Heart left ventricle (tissue), 16 donors: ENCODE data around the gene PLCB4. TPM values are rescaled to one million over a fixed set of nuclear protein-coding genes. Genes with fewer than 3 reads are reported as not detected.

Experiments used
- ATAC-seq, 4 donors: fragments of 200-7000 bp; cut with Tn5 transposase; one replicate each; pipeline ENCODE4 v1.9.1; 2020 to 2022; ENCODE audit warnings: moderate library complexity in 4 of 4, mild to moderate bottlenecking in 3 of 4, moderate number of reproducible peaks in 1 of 4
- DNase-seq, 5 donors: peaks; one replicate each; pipeline ENCODE4 v3.0.0-alpha.2; 2020
- H3K27ac ChIP-seq, 12 donors: fragments of 200-600 bp; sonication (generic) in 4 of 12; one replicate each; pipeline versions ENCODE4 v1.5.0 to v1.8.0; 2016 to 2022; ENCODE audit warnings: mild to moderate bottlenecking in 2 of 12
- H3K27me3 ChIP-seq, 9 donors: fragments of 200-600 bp; sonication (generic) in 2 of 9; one replicate each; pipeline versions ENCODE4 v1.5.1 to v1.8.0; 2016 to 2022; ENCODE audit warnings: mild to moderate bottlenecking in 3 of 9
- H3K36me3 ChIP-seq, 9 donors: fragments of 200-600 bp; sonication (generic) in 2 of 9; one replicate each; pipeline versions ENCODE4 v1.5.0 to v1.8.0; 2018 to 2022; ENCODE audit warnings: mild to moderate bottlenecking in 2 of 9
- H3K4me1 ChIP-seq, 12 donors: fragments of 200-600 bp; sonication (generic) in 4 of 12; one replicate each; pipeline versions ENCODE4 v1.5.0 to v1.8.0; 2016 to 2022; ENCODE audit warnings: mild to moderate bottlenecking in 3 of 12
- H3K4me3 ChIP-seq, 12 donors: fragments of 200-600 bp; sonication (generic) in 4 of 12; one replicate each; pipeline versions ENCODE4 v1.5.0 to v1.8.0; 2017 to 2022; ENCODE audit warnings: mild to moderate bottlenecking in 9 of 12, moderate library complexity in 4 of 12
- H3K9me3 ChIP-seq, 12 donors: fragments of 200-600 bp; sonication (generic) in 4 of 12; one replicate each; pipeline versions ENCODE4 v1.5.0 to v1.8.0; 2016 to 2022; ENCODE audit warnings: mild to moderate bottlenecking in 1 of 12
- CTCF ChIP-seq, 12 donors: fragments of 200-600 bp; sonication (generic) in 4 of 12; IDR thresholded peaks; one replicate each; pipeline versions ENCODE4 v1.5.0 to v1.8.0; 2018 to 2022; ENCODE audit warnings: antibody characterized with exemption in 12 of 12, mild to moderate bottlenecking in 5 of 12
- POLR2A ChIP-seq, 2 donors: fragments of 450-650 bp; IDR thresholded peaks; one replicate each; pipeline ENCODE4 v1.6.1; 2017; ENCODE audit warnings: antibody characterized with exemption in 2 of 2, mild to moderate bottlenecking in 2 of 2, moderate library complexity in 2 of 2
- WGBS, 4 donors: extraction: QIAGEN DNeasy Blood & Tissue Kit in 2 of 4; methylation state at CpG; one replicate each; pipeline versions ENCODE4 v1.1.5 to v1.1.7; 2013 to 2018; 5-methylcytosine and 5-hydroxymethylcytosine counted together
- intact Hi-C, 10 donors: fragments of 100-400 bp; cut with DNase I; formaldehyde crosslinking; loops; one replicate each; pipeline versions ENCODE4 v1.11.1 to v1.14.2; 2022
- polyA plus RNA-seq, 2 donors: library from polyadenylated mRNA; stranded (reverse); fragments of 200-250 nt; gene quantifications; one replicate each; pipeline ENCODE4 v1.2.3, GENCODE V29; 2013
- total RNA-seq, 9 donors: library from RNA; depleted of rRNA in 2 of 9; stranded (reverse); fragments of >200 nt in 2 of 9; fragmentation: NEBNext Ultra II Directional in 3 of 9; extraction: Animal tissue kit (Norgen Biotek cat#: 25700) in 3 of 9; gene quantifications; one replicate each; pipeline versions ENCODE4 v1.1.0 to v1.2.4, GENCODE V29; 2016 to 2023
- donor health status: ischemic (EF 13 %, LVEDD 7.1; RV severe dilation, severe dysfunction).
- donor health status: healthy with polysubstance abuse.
- donor health status: DM: no; HTN: yes; CAD: no.
- donor health status: DM: no; HTN: no; CAD: no.
- donor health status: ischemic (EF 25% LVEDD 6.9; RV normal size, moderate dysfunction).
- donor health status: ischemic (EF 25% LVEDD 5.7; RV mildly dilated, moderate dysfunction).
- donor health status: healthy.
- donor health status: DM: yes; HTN: yes; CAD: no.
- donor health status: ischemic (EF 35%, LVEDD 5.7; RV mildly dilated, moderate dysfunction).
- donor health status: nonischemic (EF 11% LVEDD 7.7; RV severe dilation, severe dysfunction).
- donor health status: DM: yes; HTN: yes; CAD: no.
- donor health status: PGD.
- donor health status: ischemic (EF 29% LVEDD 5.4; RV normal size, mild dysfunction).
- donor health status: nonischemic (EF 23%, LVEDD 6.1; RV moderate dilation, normal function).

The PLCB4 gene
- total and polyA plus RNA-seq, 11 donors, result 8.4 to 31.8 (median 18.5) TPM

GRCh38 chr20:9136114-9136513, 67.2 kb downstream of the PLCB4 start:
- peaks cover 0 to 31% (median 16%) of the 10 kb centered on the region in 12 donors for H3K9me3 ChIP-seq
- TF ChIP-seq POLR2A (IDR thresholded peaks at IDR 0.05), result no peak
- TF ChIP-seq CTCF (IDR thresholded peaks at IDR 0.05), result no peak
- 18 to 37% (median 35%) methylated on average over 3 of the region's 3 CpGs for WGBS, 4 donors
- H3K4me1 ChIP-seq, result peaks cover 0 to 46% (median 13%) of the 10 kb centered on the region in 12 donors
- ATAC-seq, result peak; percentile 49 to 68 (median 55)
- peaks cover 0 to 7% (median 0%) of the 10 kb centered on the region in 9 donors for H3K36me3 ChIP-seq
- DNase-seq, result no peak
- no peaks in the 10 kb centered on the region for H3K27me3 ChIP-seq
- H3K27ac ChIP-seq, result peak overlapping the region in 5 of 12 donors; percentile 8 to 20 (median 11)
- H3K4me3 ChIP-seq, result no peak overlapping the region
- intact Hi-C loops, result no loop called here

GRCh38 chr20:9137001-9137400, 68.1 kb downstream of the PLCB4 start:
- 79 to 86% (median 81%) methylated on average over 7 of the region's 7 CpGs for WGBS, 4 donors

GRCh38 chr20:9139106-9139833, 70.4 kb downstream of the PLCB4 start:
- ATAC-seq (peak in 3 of 4 donors; percentile 23 to 50 (median 47)), DNase-seq (no peak)
- H3K9me3 ChIP-seq, result peaks cover 0 to 14% (median 8%) of the 10 kb centered on the region in 12 donors
- H3K4me3 ChIP-seq, result no peak overlapping the region
- WGBS, 4 donors, result 63 to 84% (median 72%) methylated on average over 3 of the region's 3 CpGs
- peaks cover 0 to 7% (median 0%) of the 10 kb centered on the region in 9 donors for H3K36me3 ChIP-seq
- H3K4me1 ChIP-seq, result peaks cover 0 to 57% (median 22%) of the 10 kb centered on the region in 12 donors
- intact Hi-C loops, result no loop called here
- no peak for TF ChIP-seq POLR2A (IDR thresholded peaks at IDR 0.05)
- TF ChIP-seq CTCF (IDR thresholded peaks at IDR 0.05), result no peak
- no peak overlapping the region for H3K27ac ChIP-seq
- H3K27me3 ChIP-seq, result no peaks in the 10 kb centered on the region

More at GRCh38 chr20:9137001-9137400, 68.1 kb downstream of the PLCB4 start:
- Histone ChIP-seq H3K27me3 (no peaks in the 10 kb centered on the region), H3K4me1 (peaks cover 0 to 46% (median 13%) of the 10 kb centered on the region in 12 donors), H3K27ac (peak overlapping the region in 1 of 12 donors; percentile 18), H3K36me3 (peaks cover 0 to 7% (median 0%) of the 10 kb centered on the region in 9 donors), H3K9me3 (peaks cover 0 to 23% (median 11%) of the 10 kb centered on the region in 12 donors), H3K4me3 (no peak overlapping the region)
- ATAC-seq, result no peak
- DNase-seq, result no peak
- TF ChIP-seq POLR2A (IDR thresholded peaks at IDR 0.05) (no peak), CTCF (IDR thresholded peaks at IDR 0.05) (no peak)
- intact Hi-C loops, result no loop called here

GRCh38 chr20:9140162-9140760, 71.4 kb downstream of the PLCB4 start:
- H3K4me3 ChIP-seq, result no peak overlapping the region
- ATAC-seq (no peak), DNase-seq (no peak)
- TF ChIP-seq CTCF (IDR thresholded peaks at IDR 0.05) (no peak), POLR2A (IDR thresholded peaks at IDR 0.05) (no peak)
- H3K9me3 ChIP-seq, result peaks cover 0 to 14% (median 8%) of the 10 kb centered on the region in 12 donors
- intact Hi-C loops, result loop anchor here in 1 of 10 donors (10.0 kb wide), 1 partner anchor 65 kb away; no protein-coding TSS in a partner anchor
- H3K36me3 ChIP-seq, result peaks cover 0 to 7% (median 0%) of the 10 kb centered on the region in 9 donors
- WGBS, 4 donors, result 61 to 69% (median 64%) methylated on average over 8 of the region's 8 CpGs
- H3K27ac ChIP-seq, result no peak overlapping the region
- H3K4me1 ChIP-seq, result peaks cover 0 to 58% (median 26%) of the 10 kb centered on the region in 12 donors
- H3K27me3 ChIP-seq, result no peaks in the 10 kb centered on the region
